HG02642 (cell line): ENCODE measurements around the gene PRM2.
"Not testable (repeated sequence)": the region's sequence is repeated elsewhere in the genome, so short reads cannot be mapped to it uniquely, and the experiment has no call there.

Source experiments
- ATAC-seq: cut with Tn5 transposase; IDR thresholded peaks from one replicate; pipeline ENCODE4 v1.9.1; 2021; ENCODE audit warnings: mild to moderate bottlenecking; ENCODE audit not compliant: unreplicated experiment, poor library complexity

Gene PRM2

GRCh38 chr16:11308493-11309283, 32.4 kb upstream of the PRM2 start:
- ATAC-seq, result peak; percentile 44

DNA sequence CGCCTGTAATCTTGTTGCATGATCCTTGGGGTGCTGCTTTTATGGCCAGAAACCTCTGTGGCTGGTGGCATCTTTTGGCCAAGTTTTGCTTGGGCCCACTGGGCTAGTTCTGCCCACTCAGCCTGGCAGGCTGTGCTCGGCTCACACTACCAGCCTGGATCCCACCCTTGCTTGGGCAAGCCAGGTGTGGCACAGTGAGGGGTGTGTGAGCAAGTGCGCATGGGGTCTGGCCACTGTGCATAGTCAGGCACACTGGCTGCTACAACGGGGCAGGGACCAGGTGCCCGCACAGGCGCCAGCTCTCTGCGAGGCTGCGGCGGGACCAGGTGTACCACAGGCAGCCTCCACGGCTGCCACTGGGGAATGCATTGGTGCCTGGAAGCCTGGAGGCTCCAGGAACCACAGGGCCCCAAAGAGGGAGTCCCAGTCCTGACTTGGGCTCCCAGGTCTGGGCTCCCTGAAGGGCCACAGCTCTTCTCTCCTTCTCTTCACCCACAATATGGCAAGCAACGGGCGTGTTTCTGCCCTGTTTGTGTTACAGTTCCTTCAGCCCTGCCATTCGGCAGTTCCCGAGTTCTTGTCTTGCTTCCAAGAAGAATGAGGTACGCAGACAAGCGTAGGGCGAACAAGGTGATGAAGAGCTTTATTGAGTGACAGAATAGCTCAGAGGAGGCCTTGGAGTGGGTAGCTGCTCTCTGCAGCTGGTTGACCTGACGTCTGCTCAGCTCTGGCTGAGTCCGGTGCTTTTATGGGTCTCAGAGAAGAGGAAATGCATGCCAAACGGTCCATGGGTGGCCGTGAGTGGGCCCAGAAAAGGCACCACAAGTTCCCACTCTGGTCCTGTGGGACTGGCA, 31.6 kb upstream of the PRM2 start:
- no peak for ATAC-seq

GRCh38 chr16:11306997-11307638, 30.8 kb upstream of the PRM2 start:
- ATAC-seq, result no peak

DNA sequence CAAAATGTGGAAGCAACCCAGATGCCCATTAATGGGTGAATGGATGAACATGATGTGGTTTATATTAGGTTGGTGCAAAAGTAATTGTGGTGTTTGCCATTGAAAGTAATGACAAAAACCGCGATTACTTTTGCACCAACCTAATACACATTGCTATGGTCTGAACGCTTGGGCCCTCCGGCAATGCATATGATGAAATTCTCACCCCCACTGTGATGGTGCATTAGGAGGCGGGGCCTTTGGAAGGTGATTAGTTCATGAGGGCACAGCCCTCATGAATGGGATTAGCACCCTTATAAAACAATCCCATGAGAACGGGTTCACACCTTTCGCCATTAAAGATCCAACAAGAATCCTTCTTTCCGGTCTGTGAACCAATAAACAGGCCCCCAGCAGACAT, 30.1 kb upstream of the PRM2 start:
- no peak for ATAC-seq

DNA sequence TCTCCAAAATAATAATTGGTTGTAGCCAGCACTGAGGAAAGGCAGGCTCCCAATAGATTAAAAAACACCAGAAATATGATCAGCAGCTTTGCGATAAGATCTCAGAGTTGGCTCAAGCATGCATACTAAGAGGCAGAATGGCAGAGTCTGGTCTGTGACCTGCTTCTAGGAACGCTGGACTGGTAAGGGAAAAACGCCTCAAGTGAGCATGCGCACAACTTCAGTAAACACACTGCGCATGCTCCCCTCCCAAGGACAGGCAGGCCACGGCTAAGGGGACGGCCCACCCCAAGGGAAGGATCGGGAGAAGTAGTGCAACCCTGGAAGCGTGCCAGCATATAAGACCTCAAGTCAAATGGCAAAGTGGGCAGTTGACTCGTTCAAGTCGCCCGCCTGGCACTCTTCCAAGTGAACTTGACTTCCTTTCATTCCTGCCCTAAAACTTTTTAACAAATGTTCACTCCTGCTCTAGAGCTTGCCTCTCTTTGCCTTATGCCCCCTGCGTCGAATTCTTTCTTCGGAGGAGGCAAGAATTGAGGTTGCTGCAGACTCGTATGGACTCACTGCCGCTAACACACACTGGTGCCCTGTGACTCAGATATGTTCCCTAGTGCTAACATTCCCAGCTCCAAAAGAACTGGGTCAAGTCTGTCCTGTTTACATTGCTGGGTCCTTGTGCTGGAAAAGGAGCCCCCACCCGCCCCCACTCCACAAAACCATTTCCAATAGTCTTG, 27.3 kb upstream of the PRM2 start:
- no peak for ATAC-seq

- no peak for ATAC-seq
Measured at GRCh38 chr16:11302977-11303376, 26.7 kb upstream of the PRM2 start.

GRCh38 chr16:11301645-11302501, 25.6 kb upstream of the PRM2 start:
- no peak for ATAC-seq

GRCh38 chr16:11300560-11300892, 24.2 kb upstream of the PRM2 start:
- ATAC-seq, result no peak

DNA sequence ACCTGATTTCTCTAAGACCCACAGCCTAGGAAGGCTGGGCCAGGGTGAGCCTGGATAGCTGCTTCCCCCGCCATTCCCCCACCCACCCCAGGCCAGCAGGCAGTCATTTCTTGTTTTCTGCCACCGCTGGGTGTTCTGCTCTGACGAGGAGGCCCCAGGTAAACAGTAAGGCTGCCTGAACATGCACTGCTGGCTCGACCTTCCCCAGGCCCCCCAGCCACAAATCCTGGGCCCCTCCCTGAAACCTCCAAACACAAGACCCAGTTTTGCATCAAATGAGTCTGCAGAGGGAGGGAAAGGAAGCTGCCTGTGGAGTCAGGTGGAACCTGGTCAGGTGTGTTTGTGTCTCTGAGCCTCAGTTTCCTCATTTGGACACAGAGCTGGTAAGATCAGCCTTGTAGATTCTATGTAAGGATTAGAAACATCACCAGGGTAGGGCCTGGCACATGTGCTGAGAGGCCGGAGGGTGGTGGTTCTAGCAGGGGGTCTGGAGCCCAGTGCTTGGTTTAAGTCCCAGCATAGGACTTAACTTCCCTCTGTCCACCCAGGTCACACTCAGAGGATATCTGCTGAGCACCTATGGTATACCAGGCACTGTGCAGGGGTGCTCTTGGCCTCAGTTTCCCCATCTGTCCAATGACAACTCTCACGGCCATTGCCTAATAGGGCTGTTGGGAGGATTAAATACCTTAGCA, 23.7 kb upstream of the PRM2 start:
- no peak for ATAC-seq

DNA sequence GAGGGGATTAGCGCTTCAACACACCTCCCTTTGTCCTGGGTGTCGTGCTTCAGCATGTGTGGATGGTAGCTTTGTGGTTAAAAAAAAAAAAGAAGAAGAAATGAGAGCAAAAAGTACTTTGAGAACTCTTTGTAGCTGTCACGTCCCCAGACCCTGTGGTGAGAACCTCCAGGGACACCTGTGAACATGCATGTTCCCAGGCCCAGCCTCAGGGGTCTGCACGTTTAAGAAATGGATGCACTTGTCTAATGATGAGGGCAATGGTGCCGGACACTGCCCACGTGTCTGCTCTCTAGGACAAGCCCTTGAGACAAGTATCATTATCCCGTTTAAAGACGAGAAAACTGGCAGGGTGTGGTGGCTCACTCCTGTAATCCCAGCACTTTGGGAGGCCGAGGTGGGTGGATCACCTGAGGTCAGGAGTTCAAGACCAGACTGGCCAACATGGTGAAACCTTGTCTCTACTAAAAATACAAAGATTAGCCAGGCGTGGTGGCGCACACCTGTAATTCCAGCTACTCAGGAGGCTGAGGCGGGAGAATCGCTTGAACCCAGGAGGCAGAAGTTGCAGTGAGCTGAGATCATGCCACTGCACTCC, 22.8 kb upstream of the PRM2 start:
- ATAC-seq, result not testable (repeated sequence)

- ATAC-seq, result no peak
Measured at GRCh38 chr16:11298143-11298900, 22.0 kb upstream of the PRM2 start.

GRCh38 chr16:11297492-11298142, 21.3 kb upstream of the PRM2 start:
- peak; percentile 85 for ATAC-seq

GRCh38 chr16:11296706-11297491, 20.6 kb upstream of the PRM2 start:
- ATAC-seq, result peak; percentile 26

- ATAC-seq, result no peak
Measured at GRCh38 chr16:11296351-11296705, 20.0 kb upstream of the PRM2 start.

- ATAC-seq, result no peak
Measured at GRCh38 chr16:11295672-11296071, 19.4 kb upstream of the PRM2 start.

- ATAC-seq, result no peak
Measured at GRCh38 chr16:11292076-11292748, 15.9 kb upstream of the PRM2 start.
